Naive thymus-derived CD4-positive, alpha-beta T cell (primary cell): ENCODE results near the gene ZDHHC6. TPM values are rescaled to one million over a fixed set of nuclear protein-coding genes. Genes with fewer than 3 reads are reported as not detected.
"Not testable (repeated sequence)": the region's sequence is repeated elsewhere in the genome, so short reads cannot be mapped to it uniquely, and the experiment has no call there.

Experiments used
- ATAC-seq: fragments of 150-1000 bp; cut with Tn5 transposase; 2 replicates; pipeline ENCODE4 v1.10.0; 2021; ENCODE audit warnings: mild to moderate bottlenecking, moderate library complexity
- CTCF ChIA-PET: fragments of 350-600 bp; sonication (Branson Sonifier 250); formaldehyde crosslinking; loops from one replicate; lab custom pipeline; 2021; ENCODE audit warnings: antibody characterized with exemption; lab: Charles Lee
- POLR2A ChIA-PET: fragments of 350-600 bp; sonication (Branson Sonifier 250); formaldehyde crosslinking; loops from one replicate; lab custom pipeline; 2021; ENCODE audit warnings: antibody characterized with exemption, inconsistent platforms; lab: Charles Lee
- DNase-seq, 9 donors: peaks; one replicate each; pipeline versions ENCODE4 v3.0.0 to v3.0.0-alpha.2; 2020 to 2022; ENCODE audit warnings: mixed read lengths in 1 of 9
- H3K27ac ChIP-seq: one replicate; pipeline ENCODE4 v1.7.0; 2013; ENCODE audit warnings: mild to moderate bottlenecking, low read depth, low read length, moderate library complexity
- H3K27me3 ChIP-seq, 2 donors: one replicate each; pipeline ENCODE4 v1.7.0; 2013; ENCODE audit warnings: low read length in 2 of 2, mild to moderate bottlenecking in 2 of 2, moderate library complexity in 2 of 2; ENCODE audit not compliant: control insufficient read depth in 2 of 2, insufficient read depth in 2 of 2
- H3K36me3 ChIP-seq, 3 experiments: 1 replicate in 2 of 3; 2 replicates in 1 of 3; pipeline ENCODE4 v1.7.0; 2013; ENCODE audit warnings: low read length in 3 of 3, mild to moderate bottlenecking in 3 of 3, moderate library complexity in 1 of 3; ENCODE audit not compliant: insufficient read depth in 3 of 3, control insufficient read depth in 2 of 3
- H3K4me1 ChIP-seq, 2 donors: one replicate each; pipeline ENCODE4 v1.7.0; 2013; ENCODE audit warnings: low read length in 2 of 2, mild to moderate bottlenecking in 2 of 2, moderate library complexity in 1 of 2; ENCODE audit not compliant: control insufficient read depth in 2 of 2, insufficient read depth in 2 of 2
- H3K4me3 ChIP-seq: 2 replicates; pipeline ENCODE4 v1.7.0; 2013; ENCODE audit warnings: mild to moderate bottlenecking, low read length
- H3K9me3 ChIP-seq, 3 experiments: 1 replicate in 2 of 3; 2 replicates in 1 of 3; pipeline ENCODE4 v1.7.0; 2013; ENCODE audit warnings: low read length in 3 of 3; ENCODE audit not compliant: control insufficient read depth in 2 of 3
- H3K27ac Mint-ChIP-seq, 9 donors: one replicate each; pipeline ENCODE4 v1.8.0; 2020 to 2022; ENCODE audit warnings: mixed read lengths in 9 of 9, mild to moderate bottlenecking in 8 of 9, moderate library complexity in 5 of 9, inconsistent platforms in 2 of 9
- H3K27me3 Mint-ChIP-seq, 5 donors: one replicate each; pipeline ENCODE4 v1.8.0; 2021 to 2022; ENCODE audit warnings: mixed read lengths in 5 of 5, mild to moderate bottlenecking in 1 of 5
- H3K36me3 Mint-ChIP-seq, 5 donors: one replicate each; pipeline ENCODE4 v1.8.0; 2020 to 2022; ENCODE audit warnings: mixed read lengths in 5 of 5, mild to moderate bottlenecking in 3 of 5, inconsistent platforms in 1 of 5
- H3K4me1 Mint-ChIP-seq, 7 donors: one replicate each; pipeline ENCODE4 v1.8.0; 2020 to 2022; ENCODE audit warnings: mixed read lengths in 7 of 7, mild to moderate bottlenecking in 3 of 7, inconsistent platforms in 1 of 7
- H3K4me3 Mint-ChIP-seq, 10 donors: one replicate each; pipeline ENCODE4 v1.8.0; 2020 to 2022; ENCODE audit warnings: mild to moderate bottlenecking in 10 of 10, mixed read lengths in 10 of 10, moderate library complexity in 6 of 10, inconsistent platforms in 2 of 10
- H3K9me3 Mint-ChIP-seq, 11 donors: one replicate each; pipeline ENCODE4 v1.8.0; 2020 to 2022; ENCODE audit warnings: mixed read lengths in 11 of 11, mild to moderate bottlenecking in 4 of 11, inconsistent platforms in 1 of 11, moderate library complexity in 1 of 11
- intact Hi-C, 2 donors: fragments of 100-400 bp; cut with micrococcal nuclease; formaldehyde crosslinking; loops; one replicate each; pipeline ENCODE4 v1.15.1; 2023
- polyA plus RNA-seq, 2 donors: library from polyadenylated mRNA; unstranded; fragments of 300-500 nt; fragmentation: Illumina TruSeq; gene quantifications; one replicate each; pipeline ENCODE4 v1.2.3, GENCODE V29; 2021
- total RNA-seq, 6 experiments: library from RNA in 5 of 6; stranded (reverse) in 5 of 6; gene quantifications; 1 replicate in 5 of 6; 2 replicates in 1 of 6; pipeline ENCODE4 v1.2.3 and lab custom pipeline; 2021 to 2026

Gene ZDHHC6
- total and polyA plus RNA-seq, 7 experiments from 2014 or later, result 29.9 to 66.3 (median 44.8) TPM

GRCh38 chr10:112412696-112413095 is 34.0 kb downstream of the ZDHHC6 start:
- peaks cover 9 to 59% (median 38%) of the 10 kb centered on the region in 5 donors for H3K36me3 Mint-ChIP-seq
- H3K9me3 Mint-ChIP-seq, result no peaks in the 10 kb centered on the region
- Histone ChIP-seq H3K27me3 (no peaks in the 10 kb centered on the region), H3K27ac (no peak overlapping the region), H3K9me3 (no peaks in the 10 kb centered on the region), H3K4me3 (no peak overlapping the region), H3K4me1 (no peaks in the 10 kb centered on the region), H3K36me3 (peaks cover 14 to 81% (median 51%) of the 10 kb centered on the region in 3 experiments)
- intact Hi-C loops, result no loop called here
- no peak overlapping the region for H3K4me3 Mint-ChIP-seq
- H3K4me1 Mint-ChIP-seq, result no peaks in the 10 kb centered on the region
- H3K27ac Mint-ChIP-seq, result no peak overlapping the region
- no peaks in the 10 kb centered on the region for H3K27me3 Mint-ChIP-seq
- CTCF ChIA-PET, result interaction anchor here (1.0 kb wide), 1 partner anchor 60 kb away, joined by 3 read pairs; no protein-coding TSS in a partner anchor
- DNase-seq (no peak), ATAC-seq (no peak)
- POLR2A ChIA-PET, result no interaction called here

- peaks cover 16 to 87% (median 48%) of the 10 kb centered on the region in 3 experiments for H3K36me3 ChIP-seq
- Mint-ChIP-seq H3K9me3 (peaks cover 0 to 10% (median 0%) of the 10 kb centered on the region in 11 donors), H3K27ac (peak overlapping the region in 2 of 9 donors; percentile 15 to 20), H3K27me3 (no peaks in the 10 kb centered on the region), H3K4me3 (no peak overlapping the region), H3K4me1 (no peaks in the 10 kb centered on the region), H3K36me3 (peaks cover 15 to 64% (median 46%) of the 10 kb centered on the region in 5 donors)
- DNase-seq (no peak), ATAC-seq (no peak)
- H3K27ac ChIP-seq, result no peak overlapping the region
- H3K9me3 ChIP-seq, result no peaks in the 10 kb centered on the region
- no peak overlapping the region for H3K4me3 ChIP-seq
- H3K4me1 ChIP-seq, result no peaks in the 10 kb centered on the region
- H3K27me3 ChIP-seq, result no peaks in the 10 kb centered on the region
- intact Hi-C loops, result no loop called here
- ChIA-PET CTCF (no interaction called here), POLR2A (no interaction called here)
Measured at GRCh38 chr10:112409755-112410154, 37.0 kb downstream of the ZDHHC6 start.

GRCh38 chr10:112409299-112409698 is 37.4 kb downstream of the ZDHHC6 start:
- peaks cover 16 to 88% (median 48%) of the 10 kb centered on the region in 3 experiments for H3K36me3 ChIP-seq
- CTCF ChIA-PET, result no interaction called here
- Mint-ChIP-seq H3K4me3 (no peak overlapping the region), H3K27ac (peak overlapping the region in 3 of 9 donors; percentile 2 to 59 (median 15)), H3K36me3 (peaks cover 15 to 65% (median 48%) of the 10 kb centered on the region in 5 donors), H3K27me3 (no peaks in the 10 kb centered on the region), H3K4me1 (no peaks in the 10 kb centered on the region), H3K9me3 (peaks cover 0 to 10% (median 0%) of the 10 kb centered on the region in 11 donors)
- DNase-seq (no peak), ATAC-seq (no peak)
- intact Hi-C loops, result no loop called here
- no peaks in the 10 kb centered on the region for H3K4me1 ChIP-seq
- no peaks in the 10 kb centered on the region for H3K27me3 ChIP-seq
- POLR2A ChIA-PET, result no interaction called here
- H3K9me3 ChIP-seq, result no peaks in the 10 kb centered on the region
- no peak overlapping the region for H3K4me3 ChIP-seq
- no peak overlapping the region for H3K27ac ChIP-seq

- Mint-ChIP-seq H3K27ac (peak overlapping the region in 1 of 9 donors; percentile 44), H3K36me3 (peaks cover 11 to 69% (median 55%) of the 10 kb centered on the region in 5 donors), H3K27me3 (no peaks in the 10 kb centered on the region), H3K9me3 (peaks cover 0 to 10% (median 0%) of the 10 kb centered on the region in 11 donors), H3K4me1 (no peaks in the 10 kb centered on the region), H3K4me3 (no peak overlapping the region)
- CTCF ChIA-PET, result interaction anchor here (0.9 kb wide), 1 partner anchor 64 kb away, joined by 4 read pairs; no protein-coding TSS in a partner anchor
- Histone ChIP-seq H3K27me3 (no peaks in the 10 kb centered on the region), H3K36me3 (peaks cover 16 to 92% (median 50%) of the 10 kb centered on the region in 3 experiments), H3K4me1 (no peaks in the 10 kb centered on the region), H3K27ac (no peak overlapping the region), H3K4me3 (no peak overlapping the region), H3K9me3 (no peaks in the 10 kb centered on the region)
- intact Hi-C loops, result no loop called here
- no peak for ATAC-seq
- DNase-seq, result no peak
- POLR2A ChIA-PET, result interaction anchor here (1.2 kb wide), 1 partner anchor 32 kb away, joined by 3 read pairs; no protein-coding TSS in a partner anchor
Measured at GRCh38 chr10:112407696-112408095, 39.0 kb downstream of the ZDHHC6 start.

- H3K27ac ChIP-seq, H3K4me3 Mint-ChIP-seq, H3K27ac Mint-ChIP-seq, H3K27me3 ChIP-seq, POLR2A ChIA-PET, H3K27me3 Mint-ChIP-seq, H3K4me3 ChIP-seq, intact Hi-C loops, H3K9me3 ChIP-seq, CTCF ChIA-PET, H3K4me1 Mint-ChIP-seq, ATAC-seq, H3K4me1 ChIP-seq, DNase-seq, H3K9me3 Mint-ChIP-seq: not testable (repeated sequence)
- peaks cover 11 to 76% (median 58%) of the 10 kb centered on the region in 5 donors for H3K36me3 Mint-ChIP-seq
- H3K36me3 ChIP-seq, result peaks cover 16 to 93% (median 57%) of the 10 kb centered on the region in 3 experiments
Measured at GRCh38 chr10:112406806-112407205, 39.9 kb downstream of the ZDHHC6 start.

GRCh38 chr10:112404617-112405016 is 42.1 kb downstream of the ZDHHC6 start:
- DNase-seq (no peak), ATAC-seq (no peak)
- Histone ChIP-seq H3K27me3 (no peaks in the 10 kb centered on the region), H3K27ac (no peak overlapping the region), H3K4me1 (no peaks in the 10 kb centered on the region), H3K4me3 (no peak overlapping the region), H3K36me3 (peaks cover 16 to 84% (median 44%) of the 10 kb centered on the region in 3 experiments), H3K9me3 (no peaks in the 10 kb centered on the region)
- H3K9me3 Mint-ChIP-seq, result peaks cover 0 to 10% (median 0%) of the 10 kb centered on the region in 11 donors
- ChIA-PET POLR2A (no interaction called here), CTCF (no interaction called here)
- H3K27me3 Mint-ChIP-seq, result no peaks in the 10 kb centered on the region
- intact Hi-C loops, result no loop called here
- peaks cover 11 to 68% (median 54%) of the 10 kb centered on the region in 5 donors for H3K36me3 Mint-ChIP-seq
- H3K27ac Mint-ChIP-seq, result no peak overlapping the region
- H3K4me3 Mint-ChIP-seq, result no peak overlapping the region
- peaks cover 0 to 3% (median 0%) of the 10 kb centered on the region in 7 donors for H3K4me1 Mint-ChIP-seq

GRCh38 chr10:112402917-112403316 is 43.8 kb downstream of the ZDHHC6 start:
- no peak for ATAC-seq
- no peak overlapping the region for H3K27ac ChIP-seq
- Mint-ChIP-seq H3K4me1 (peaks cover 0 to 3% (median 0%) of the 10 kb centered on the region in 7 donors), H3K27ac (peak overlapping the region in 1 of 9 donors; percentile 9), H3K4me3 (no peak overlapping the region), H3K27me3 (no peaks in the 10 kb centered on the region), H3K36me3 (peaks cover 6 to 66% (median 47%) of the 10 kb centered on the region in 5 donors), H3K9me3 (peaks cover 0 to 10% (median 0%) of the 10 kb centered on the region in 11 donors)
- no peak for DNase-seq
- ChIA-PET POLR2A (no interaction called here), CTCF (no interaction called here)
- no peak overlapping the region for H3K4me3 ChIP-seq
- intact Hi-C loops, result no loop called here
- H3K36me3 ChIP-seq, result peaks cover 4 to 80% (median 38%) of the 10 kb centered on the region in 3 experiments
- H3K9me3 ChIP-seq, result no peaks in the 10 kb centered on the region
- no peaks in the 10 kb centered on the region for H3K27me3 ChIP-seq
- H3K4me1 ChIP-seq, result no peaks in the 10 kb centered on the region
